GM19023 (cell line): ENCODE results near the gene PAXX.

Source experiments
- ATAC-seq: cut with Tn5 transposase; IDR thresholded peaks from one replicate; pipeline ENCODE4 v1.9.1; 2021; ENCODE audit warnings: mild to moderate bottlenecking, moderate library complexity; ENCODE audit not compliant: unreplicated experiment

Gene PAXX

DNA sequence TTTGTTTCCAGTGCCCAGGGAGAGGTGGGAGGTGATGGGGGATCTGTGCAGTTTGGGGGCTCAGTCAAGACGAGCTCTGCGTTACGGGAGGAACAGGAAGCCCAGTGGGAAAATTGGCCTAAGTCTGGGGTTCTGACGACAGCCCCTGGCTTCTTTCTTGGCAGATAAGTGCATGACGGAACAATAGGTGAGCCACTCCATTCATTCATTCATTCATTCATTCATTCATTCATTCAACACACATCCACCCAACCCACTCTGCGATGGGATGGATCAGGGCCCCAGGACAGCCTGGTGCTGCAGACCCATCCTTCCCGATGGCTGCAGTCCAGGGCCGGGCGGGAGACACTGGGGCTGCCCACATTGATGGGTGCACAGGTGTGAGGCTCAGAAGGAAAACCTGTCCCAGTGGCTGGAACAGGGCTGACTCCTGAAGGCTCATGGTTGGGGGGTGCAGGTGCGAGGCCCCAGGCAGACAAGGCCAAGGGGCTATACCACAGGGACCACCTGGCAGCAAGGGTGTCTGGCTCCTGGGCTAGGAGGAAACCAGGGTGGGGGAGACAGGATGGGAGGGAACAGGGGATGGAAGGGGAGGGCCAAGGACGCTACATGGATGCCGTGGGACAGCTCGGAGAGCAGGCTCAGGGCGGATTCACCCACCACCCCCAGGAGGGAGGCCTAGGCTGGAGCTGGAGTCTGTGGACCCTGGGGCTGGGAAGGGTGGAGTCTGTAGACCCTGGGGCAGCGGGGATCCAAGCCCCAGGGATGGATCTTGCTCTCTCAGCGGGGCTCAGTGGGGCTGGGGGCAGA, 11.3 kb upstream of the PAXX start:
- no peak for ATAC-seq

DNA sequence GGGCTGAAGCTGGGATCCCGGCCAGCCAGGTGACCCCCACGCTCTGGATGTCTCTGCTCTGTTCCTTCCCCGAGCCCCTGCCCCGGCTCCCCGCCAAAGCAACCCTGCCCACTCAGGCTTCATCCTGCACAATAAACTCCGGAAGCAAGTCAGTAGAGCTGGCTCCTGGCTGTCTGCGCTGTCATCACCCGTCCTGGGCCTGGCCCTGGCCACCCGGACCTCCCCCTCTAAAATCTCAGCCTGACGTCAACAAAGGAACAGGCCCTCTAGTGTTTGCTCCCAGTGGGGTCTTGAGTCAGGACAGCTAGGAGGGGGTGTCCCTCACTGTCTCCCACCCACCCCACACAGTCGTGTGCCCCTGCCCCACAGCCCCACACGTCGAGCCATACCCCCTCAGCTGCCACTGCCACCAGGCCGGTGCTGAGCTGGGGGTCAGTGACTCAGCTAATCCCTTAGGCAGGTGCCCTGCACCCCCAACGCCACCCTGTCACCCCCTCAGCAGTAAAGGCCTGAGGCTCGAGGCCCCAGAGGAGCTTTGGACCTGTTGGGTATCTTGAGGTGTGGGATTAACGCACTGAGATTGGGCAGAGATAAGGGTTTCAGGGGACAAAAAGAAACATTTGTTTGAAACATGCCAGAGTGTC, 10.5 kb upstream of the PAXX start:
- no peak for ATAC-seq

DNA sequence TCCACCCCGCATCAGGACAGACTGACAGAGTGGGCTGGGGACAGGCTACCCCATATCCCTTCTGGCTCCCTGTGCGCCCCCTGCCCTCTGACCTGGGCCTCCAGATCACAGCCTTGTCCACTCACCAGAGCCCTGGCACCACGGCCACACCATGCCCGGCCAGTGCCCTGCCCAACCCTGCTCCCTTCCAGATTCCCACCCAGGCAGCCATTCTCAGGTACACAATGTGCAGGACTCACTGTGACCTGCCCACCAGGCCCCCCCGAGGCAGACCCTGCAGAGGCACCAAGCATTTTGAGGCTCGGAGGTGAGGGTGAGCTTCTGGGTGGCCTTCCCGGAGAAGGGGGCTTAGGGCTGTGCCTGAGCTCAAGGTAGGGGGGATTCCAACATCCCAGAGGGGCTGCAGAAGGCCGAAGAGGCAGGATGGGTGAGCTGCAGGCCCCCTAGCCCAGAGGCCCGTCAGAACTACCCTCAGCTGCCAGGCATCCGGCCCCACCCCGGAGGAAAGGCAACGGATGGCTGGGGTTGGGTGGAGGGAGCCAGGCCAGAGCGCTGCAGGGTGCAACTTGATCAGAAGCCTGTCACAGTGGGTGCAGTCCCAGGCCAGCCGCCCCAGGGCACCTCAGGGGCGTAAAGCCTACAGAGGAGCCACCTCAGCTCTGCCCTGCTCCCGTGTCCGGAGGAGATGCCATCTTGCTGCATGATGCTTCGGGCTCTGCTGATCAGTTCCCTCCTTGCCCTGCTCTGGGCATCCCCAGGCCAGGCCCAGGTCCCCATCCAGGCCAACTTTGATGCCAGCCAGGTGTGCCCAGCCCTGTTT, 9.8 kb upstream of the PAXX start, which contains the start of gene LCNL1:
Gene LCNL1 (plus strand): TSS at position 762 of the 820 bp plus-strand sequence. CDS start 594 bp downstream, outside the sequence.
- no peak for ATAC-seq

DNA sequence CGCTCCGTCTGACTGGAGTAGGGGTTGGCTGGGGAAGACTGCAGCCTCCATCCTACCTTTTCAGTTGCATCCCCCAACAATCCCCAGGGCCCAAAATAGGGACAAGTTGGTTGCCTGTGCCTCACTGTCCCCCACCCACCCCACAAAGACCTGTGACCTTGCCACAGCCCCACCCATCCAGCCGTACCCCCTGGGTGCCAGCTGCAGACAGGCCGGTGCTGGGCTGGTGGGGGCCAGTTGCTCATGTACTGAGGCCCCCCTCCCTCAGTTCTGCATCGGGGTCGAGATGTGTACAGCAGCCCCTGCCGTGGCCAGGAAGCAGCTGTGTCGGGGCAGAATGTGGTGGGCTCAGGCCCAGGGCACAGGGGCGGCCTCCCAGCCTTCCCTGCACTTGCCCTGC, 9.1 kb upstream of the PAXX start:
- no peak for ATAC-seq

DNA sequence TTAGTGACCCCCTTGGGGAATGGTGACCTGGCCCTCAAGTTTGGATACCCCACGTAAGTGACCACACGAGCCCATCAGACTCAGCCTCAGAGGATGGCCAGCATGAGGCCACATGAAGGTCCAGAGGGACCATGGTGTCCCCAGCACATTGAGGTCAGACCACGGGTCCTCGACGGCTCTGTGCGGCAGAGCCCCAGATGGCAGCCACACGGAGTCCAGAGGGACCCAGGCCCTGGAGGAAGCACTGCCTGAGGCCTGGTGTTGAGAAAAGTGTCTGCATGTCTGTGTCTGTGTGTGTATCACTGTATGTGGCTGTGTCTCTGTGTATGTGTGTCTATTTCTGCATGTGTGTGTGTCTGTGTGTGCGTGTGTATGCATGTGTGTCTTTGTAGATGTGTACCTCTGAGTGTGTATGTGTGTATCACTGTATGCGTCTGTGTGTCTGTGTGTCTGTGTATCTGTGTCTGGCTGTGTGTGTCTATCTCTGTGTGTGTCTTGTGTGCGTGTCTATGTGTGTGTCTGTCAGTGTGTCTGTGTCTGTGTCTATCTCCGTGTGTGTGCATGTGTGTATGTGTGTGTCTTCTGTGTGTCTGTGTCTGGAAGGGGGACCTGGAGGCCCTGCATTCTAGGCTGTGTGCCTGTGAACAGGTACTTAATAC, 8.4 kb upstream of the PAXX start:
- no peak for ATAC-seq

DNA sequence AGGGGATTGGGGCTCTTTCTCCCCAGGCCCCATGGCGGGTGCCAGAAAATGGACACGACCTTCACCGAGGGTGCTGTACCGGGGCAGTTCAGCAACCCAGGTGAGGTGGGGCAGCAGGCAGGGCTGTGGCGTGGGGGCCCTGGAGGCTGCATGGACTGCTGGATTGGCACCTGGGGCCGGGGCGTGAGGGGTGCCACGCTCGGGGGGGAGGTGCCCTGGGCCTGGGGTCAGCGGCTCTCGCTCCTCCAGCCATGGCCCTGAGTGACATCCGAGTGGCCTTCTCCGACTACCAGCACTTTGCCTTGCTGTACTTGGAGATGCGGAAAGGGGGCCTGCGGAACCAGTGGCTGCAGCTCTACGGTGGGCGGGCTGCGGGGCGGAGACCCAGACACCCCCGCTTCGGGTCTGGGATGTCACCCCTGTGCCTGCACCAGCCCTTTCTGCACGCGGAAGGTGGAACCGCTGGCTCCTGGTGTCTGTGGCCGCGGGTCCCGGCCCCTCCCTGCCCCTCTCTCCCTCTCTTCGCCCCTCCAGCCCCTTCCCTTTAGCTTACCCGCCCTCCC, 7.7 kb upstream of the PAXX start:
- ATAC-seq, result no peak

DNA sequence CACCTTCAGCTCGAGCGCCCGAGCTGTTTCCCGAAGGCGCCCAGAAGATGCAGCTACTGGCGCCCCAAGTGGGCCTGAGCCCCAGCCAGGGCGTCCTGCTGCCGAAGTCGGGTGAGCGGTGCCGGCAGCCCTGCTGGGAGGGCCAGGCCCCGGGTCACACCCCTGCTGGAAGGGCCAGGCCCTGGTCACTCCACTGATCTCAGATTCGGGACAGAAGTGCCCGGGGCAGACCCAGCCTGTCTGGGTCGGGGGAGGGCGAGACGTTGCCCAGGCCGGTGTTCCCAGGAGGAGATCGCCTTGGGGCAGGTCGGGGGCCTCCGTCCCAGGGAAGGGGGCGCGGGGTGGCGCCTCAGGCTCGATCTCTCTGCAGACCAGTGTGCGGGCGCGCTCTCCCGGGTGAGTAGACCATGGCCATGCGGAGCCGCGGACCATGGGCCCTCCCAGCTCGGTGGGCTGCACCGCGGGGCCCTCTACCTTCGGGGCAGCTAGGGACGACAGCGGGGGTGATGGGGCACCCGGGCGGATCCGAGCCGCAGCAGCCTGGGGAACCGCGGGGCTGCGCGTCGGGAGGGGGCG, 7.1 kb upstream of the PAXX start:
- no peak for ATAC-seq

DNA sequence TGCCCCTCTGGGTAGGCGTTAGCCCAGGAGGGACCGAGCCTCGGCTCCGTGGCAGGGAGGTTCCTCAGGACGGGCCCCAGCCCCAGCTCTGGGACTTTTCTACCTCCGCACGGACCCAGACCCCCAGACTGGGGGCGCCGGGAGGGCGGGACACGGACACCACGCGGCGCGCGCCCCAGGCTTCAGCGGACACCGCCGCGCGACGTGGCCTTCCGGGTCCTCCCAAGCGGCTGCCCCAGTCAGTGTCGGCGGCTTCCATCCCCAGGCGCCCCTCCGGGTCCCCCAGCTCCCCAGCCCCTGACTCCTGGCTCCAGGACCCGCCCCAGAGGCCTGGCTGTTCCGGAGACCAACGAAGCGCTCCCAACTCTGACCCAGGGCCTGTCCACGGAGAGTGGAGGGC, 6.4 kb upstream of the PAXX start:
- no peak for ATAC-seq

DNA sequence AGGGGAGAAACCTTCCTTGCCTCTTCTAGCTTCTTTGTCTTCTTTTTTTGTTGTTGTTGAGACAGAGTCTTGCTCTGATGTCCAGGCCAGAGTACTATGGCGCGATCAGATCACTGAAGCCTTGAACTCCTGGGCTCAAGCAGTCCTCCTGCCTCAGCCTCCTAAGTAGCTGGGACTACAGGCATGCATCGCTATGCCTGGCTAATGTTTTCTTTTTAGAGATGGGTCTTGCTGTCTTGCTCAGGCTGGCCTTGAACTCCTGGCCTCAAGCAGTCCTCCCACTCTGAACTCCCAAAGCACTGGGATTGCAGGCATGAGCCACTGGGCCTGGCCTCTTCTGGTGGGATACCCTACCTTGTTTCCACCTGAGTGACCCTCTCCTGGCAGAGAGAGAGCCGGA, 3.4 kb upstream of the PAXX start:
- ATAC-seq, result no peak

DNA sequence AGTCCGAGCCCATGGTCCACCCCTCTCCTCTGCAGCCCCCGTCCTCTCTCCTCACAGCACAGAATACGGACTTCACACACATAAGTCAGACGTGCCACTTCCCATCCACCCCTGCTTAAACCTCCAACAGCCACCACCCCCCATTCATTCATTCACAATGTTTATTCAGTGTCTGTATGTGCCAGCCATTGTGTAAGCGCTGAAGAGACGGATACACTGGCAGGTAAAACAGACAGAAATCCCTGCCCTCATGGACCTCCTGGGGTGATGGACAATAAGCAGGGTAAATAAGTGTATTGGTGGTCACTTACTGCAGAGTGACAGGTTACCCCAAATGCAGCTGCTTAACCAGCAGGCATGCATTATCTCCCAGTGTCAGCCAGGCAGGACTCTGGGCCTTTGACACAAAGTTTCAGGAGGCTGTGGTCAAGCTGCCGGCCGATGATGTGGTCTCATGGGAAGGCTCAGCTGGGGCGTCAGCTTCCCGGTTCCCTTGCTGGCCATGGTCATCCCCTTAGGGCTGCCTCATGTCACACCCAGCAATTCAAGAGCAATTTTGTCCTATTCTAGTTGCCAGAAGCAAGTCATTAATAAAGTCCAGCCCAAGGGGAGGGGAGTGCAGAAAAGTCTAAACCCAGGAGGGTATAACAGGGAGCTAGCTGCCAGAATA, 1.8 kb upstream of the PAXX start:
- ATAC-seq, result no peak

DNA sequence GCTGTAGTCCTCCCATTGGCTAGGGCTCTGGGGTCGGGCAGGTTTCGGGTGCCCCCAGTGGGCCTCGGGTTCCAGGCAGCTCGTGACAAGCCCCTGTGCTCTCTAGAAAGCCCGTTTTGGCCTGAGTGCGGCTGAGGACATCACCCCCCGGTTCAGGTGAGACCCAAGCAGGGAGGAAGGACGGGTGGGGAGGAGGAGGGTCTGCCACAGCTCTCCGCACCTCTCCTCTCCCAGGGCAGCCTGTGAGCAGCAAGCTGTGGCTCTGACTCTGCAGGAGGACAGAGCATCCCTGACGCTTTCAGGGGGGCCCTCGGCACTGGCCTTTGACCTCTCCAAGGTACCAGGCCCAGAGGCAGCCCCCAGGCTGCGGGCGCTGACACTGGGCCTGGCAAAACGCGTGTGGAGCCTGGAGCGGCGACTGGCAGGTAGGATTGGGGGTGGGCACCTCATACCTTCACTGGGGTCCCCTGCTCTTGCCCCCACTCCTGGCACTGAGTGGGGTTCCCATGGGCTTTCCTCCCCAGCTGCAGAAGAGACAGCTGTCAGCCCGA, 672 bp downstream of the PAXX start:
- no peak for ATAC-seq

DNA sequence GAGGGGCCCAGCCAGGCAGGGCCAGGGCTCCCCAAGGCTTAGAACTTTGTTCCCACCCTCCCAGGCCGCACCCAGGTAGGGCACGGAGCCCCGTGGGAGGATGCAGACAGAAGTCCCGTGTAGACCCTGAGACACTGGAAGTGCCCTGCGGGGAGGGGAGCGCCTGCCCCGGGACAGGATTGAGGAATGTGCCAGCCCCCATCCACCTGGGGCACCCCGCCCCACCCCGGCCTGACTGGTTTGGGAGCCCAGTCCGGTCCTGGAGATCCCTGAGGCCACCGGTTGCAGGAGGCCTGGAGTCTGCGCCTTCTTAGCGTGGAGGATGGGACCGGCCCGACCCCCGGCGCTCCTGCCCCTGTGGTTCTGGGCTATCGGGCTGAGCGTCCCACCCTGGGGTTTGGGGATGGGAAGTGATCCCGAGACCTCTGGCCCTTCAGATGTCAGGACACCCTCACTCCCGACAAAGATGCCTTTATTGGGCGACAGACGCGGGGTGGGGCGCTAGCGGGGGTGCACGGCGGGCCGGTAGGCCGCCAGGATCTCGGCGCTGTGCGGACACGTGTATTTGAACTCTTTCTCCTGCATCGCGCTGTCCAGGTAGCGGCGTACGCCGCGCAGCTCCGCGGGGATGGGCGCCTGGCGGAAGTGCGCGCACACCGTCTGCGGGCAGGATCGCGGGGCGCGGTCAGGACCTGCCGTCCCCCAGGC, 2.1 kb downstream of the PAXX start:
- ATAC-seq, result no peak

DNA sequence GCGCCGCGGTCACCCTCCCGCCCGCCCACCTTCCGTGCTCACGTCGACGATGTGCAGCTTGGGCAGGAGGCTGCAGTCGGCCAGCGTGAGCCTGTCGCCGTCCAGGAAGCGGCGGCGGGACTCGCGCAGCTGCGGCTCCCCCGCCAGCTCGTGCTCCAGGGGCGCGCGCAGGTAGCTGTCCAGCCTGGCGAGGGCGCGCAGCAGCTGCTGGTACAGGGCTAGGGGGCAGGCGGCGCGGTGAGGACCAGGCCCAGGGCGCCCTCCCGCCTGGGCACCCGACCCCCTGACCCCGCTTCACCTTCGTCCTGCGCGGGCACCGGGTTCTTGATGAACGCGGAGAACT, 2.6 kb downstream of the PAXX start:
- ATAC-seq, result no peak

DNA sequence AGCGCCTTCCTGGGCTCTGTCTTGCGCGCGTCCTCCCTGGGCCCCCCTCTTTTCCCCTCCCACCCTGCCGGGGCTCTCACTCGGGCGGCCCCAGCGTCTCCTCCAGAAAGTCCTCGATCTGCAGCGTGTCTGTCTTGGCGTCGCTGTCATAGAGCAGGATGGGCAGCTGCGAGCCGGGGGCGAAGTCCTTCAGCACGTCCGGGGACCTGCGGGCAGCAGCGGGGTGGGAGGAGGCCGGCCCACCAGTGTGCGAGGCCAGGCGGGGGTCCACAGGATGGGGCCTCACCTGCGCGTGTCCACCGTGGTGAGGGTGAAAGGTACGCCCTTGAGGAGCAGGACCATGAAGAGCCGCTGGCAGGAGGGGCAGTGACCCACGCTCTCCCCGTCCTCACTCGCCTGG, 3.1 kb downstream of the PAXX start:
- no peak for ATAC-seq

DNA sequence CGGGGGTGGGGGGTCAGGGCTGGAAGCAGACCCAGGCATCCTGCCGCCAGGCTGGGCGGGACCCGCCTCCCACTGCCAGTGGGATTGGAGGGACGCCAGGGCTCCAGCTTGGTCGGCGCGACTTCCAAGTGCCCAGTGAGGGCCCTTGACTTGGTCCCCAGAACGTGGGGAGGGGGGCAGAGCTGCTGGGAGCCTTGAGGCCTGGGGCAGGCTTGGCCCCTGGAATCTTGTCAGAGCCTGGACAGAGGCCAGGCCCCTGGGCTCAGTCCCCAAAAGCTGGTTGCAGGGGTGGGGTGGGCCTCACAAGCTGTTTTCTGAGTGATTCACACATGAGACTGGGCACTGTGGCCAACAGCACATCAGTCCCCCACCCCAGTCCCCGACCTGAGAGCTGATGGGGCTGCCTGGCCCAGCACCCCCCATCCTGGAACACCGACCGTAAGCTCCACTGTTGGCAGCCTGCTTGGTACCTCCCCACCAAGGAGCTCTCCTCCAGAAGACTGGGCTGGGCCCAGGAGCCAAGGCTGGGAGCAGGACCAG, 3.6 kb downstream of the PAXX start:
- ATAC-seq, result no peak

DNA sequence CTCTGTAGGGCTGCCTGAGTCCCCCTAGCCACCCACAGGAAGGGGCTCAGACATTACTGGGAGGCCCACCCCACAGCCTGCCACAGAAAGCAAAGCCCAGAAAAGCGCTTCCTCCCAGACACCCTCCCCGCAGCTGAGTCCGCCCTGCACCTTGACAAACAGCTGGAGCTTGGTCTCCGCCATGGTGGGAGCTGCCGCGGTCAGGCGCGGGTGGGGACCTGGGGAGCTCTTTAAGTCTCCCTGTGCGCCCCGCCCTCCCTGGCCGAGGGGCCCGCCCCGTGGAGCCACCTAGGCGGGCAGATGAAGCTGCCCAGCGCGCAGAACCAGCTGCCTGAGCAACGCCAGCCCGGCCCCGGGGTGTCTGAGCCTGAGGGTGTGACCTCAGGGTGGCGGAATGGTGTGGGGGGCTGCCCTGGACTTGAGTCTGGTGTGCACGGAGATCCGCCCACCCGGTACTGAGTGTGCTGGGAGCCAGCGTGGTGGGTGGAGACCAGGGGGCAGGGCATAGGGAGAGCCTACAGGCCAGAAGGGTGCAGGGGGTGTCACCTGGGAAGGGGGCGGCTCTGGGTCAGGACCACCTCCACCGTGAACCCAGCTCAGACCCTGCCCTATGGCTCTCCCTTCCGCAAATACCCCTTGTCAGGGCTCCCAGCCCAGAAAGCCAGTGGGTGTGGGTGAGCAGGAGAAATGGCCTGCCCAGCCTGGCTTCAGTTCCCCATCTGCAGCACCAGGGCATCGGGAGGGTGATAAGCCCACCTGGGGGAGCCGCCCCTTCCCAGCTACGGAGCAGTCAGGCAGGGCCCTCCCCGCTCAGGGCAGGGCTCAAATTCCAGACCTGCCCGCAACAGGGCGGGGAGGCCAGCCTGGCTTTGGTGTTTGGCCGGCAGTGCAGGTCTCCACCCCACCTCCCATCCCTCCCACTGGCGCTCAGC, 4.4 kb downstream of the PAXX start, which contains the start of gene CLIC3:
Gene CLIC3 (minus strand): TSS at position 208 of the 932 bp plus-strand sequence. CDS start 25 bp downstream, at position 183.
- no peak for ATAC-seq

DNA sequence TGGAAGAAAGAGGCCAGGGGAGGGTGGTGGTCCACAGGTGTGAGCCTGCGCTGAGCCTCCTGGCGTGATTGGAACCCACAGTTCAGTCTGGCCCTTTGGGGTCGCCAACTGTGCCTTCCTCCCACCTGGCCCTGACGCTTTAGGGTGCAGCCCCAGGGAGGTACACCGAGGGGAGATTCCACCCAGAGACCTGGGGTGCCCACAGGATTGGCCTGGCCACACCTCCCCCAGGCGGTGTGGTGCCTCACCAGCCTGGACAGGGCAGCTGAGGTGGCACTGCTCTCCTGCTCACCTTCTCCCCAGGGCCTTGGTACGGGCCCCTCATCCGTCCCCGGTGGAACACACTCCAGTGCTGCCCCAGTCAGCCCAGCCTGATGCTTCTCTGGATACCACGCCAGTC, 5.1 kb downstream of the PAXX start:
- ATAC-seq, result no peak

DNA sequence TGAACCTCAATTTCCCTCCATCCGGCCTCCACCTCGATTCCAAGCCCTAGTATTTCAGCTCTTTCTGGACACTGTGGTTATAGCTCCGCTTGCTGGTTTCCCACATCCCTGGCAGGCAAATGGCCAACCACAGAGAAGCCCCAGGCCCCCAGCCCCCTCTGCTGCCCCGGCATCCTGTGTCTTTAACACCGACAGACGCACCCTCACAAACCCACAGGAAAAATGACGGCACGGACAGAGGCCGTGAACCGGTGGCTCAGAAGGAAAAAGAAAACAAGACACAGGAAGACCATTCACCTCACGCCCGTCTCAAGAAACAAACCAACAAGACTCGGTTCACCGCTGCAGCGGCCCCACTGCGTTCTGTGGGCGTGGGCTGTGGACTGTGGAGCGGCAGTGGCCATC, 5.6 kb downstream of the PAXX start:
- ATAC-seq, result no peak
